Measurements from ENCODE around the gene C19orf12.

The C19orf12 gene

GRCh38 chr19:29714953-29715700 is at the start of gene C19orf12:
Gene C19orf12 (minus strand): TSS chr19:29715261. CDS start chr19:29708413, 6,848 bp downstream.
- peak; percentile 50 for DNase-seq (ENCODE audit: low spot score)

GRCh38 chr19:29764361-29764760 is 49.3 kb upstream of the C19orf12 start:
- no peak for DNase-seq (ENCODE audit: low spot score)

GRCh38 chr19:29763196-29763595 is 48.1 kb upstream of the C19orf12 start:
- DNase-seq (ENCODE audit: low spot score), result no peak

GRCh38 chr19:29761575-29762232 is 46.6 kb upstream of the C19orf12 start:
- no peak for DNase-seq (ENCODE audit: low spot score)

GRCh38 chr19:29760752-29761502 is 45.9 kb upstream of the C19orf12 start:
- DNase-seq (ENCODE audit: low spot score), result no peak

- no peak for DNase-seq (ENCODE audit: low spot score)
These were observed 44.3 kb upstream of the C19orf12 start for GRCh38 chr19:29759359-29759758.

- DNase-seq (ENCODE audit: low spot score), result no peak
These were observed 43.8 kb upstream of the C19orf12 start for GRCh38 chr19:29758863-29759262.

- DNase-seq (ENCODE audit: low spot score), result no peak
These were observed 42.5 kb upstream of the C19orf12 start for GRCh38 chr19:29757551-29757950.

GRCh38 chr19:29753934-29754305 is 38.9 kb upstream of the C19orf12 start:
- DNase-seq (ENCODE audit: low spot score), result no peak

GRCh38 chr19:29753190-29753933 is 38.3 kb upstream of the C19orf12 start:
- no peak for DNase-seq (ENCODE audit: low spot score)

- DNase-seq (ENCODE audit: low spot score), result no peak
These were observed 37.5 kb upstream of the C19orf12 start for GRCh38 chr19:29752450-29753025.

- DNase-seq (ENCODE audit: low spot score), result no peak
These were observed 36.9 kb upstream of the C19orf12 start for GRCh38 chr19:29751932-29752331.

GRCh38 chr19:29750001-29750400 is 34.9 kb upstream of the C19orf12 start:
- no peak for DNase-seq (ENCODE audit: low spot score)

GRCh38 chr19:29748996-29749849 is 34.2 kb upstream of the C19orf12 start:
- DNase-seq (ENCODE audit: low spot score), result no peak

GRCh38 chr19:29745253-29745652 is 30.2 kb upstream of the C19orf12 start:
- no peak for DNase-seq (ENCODE audit: low spot score)

GRCh38 chr19:29743681-29744080 is 28.6 kb upstream of the C19orf12 start:
- no peak for DNase-seq (ENCODE audit: low spot score)

- DNase-seq (ENCODE audit: low spot score), result no peak
These were observed 26.7 kb upstream of the C19orf12 start for GRCh38 chr19:29741776-29742175.

GRCh38 chr19:29741226-29741625 is 26.2 kb upstream of the C19orf12 start:
- DNase-seq (ENCODE audit: low spot score), result no peak

GRCh38 chr19:29737461-29738000 is 22.5 kb upstream of the C19orf12 start:
- no peak for DNase-seq (ENCODE audit: low spot score)

- no peak for DNase-seq (ENCODE audit: low spot score)
These were observed 20.8 kb upstream of the C19orf12 start for GRCh38 chr19:29735829-29736228.

Measured in HuH-7.5 (cell line).